HCT116 (cell line): ENCODE data around the gene KCNAB2. TPM values are rescaled to one million over a fixed set of nuclear protein-coding genes. Genes with fewer than 3 reads are reported as not detected.

Source experiments
- ATAC-seq: fragments of 200-7000 bp; cut with Tn5 transposase; 2 replicates; pipeline ENCODE4 v1.9.1; 2020; ENCODE audit warnings: mild to moderate bottlenecking, moderate library complexity
- BruUV-seq: library from RNA; stranded (reverse); fragments of 400-500 nt; replicated peaks from 2 replicates; lab custom pipeline; 2021; lab: Mats Ljungman, UMichigan
- CTCF ChIA-PET: fragments of 300-600 bp; sonication (Branson Sonifier 250); formaldehyde crosslinking; loops from one replicate; lab custom pipeline; 2021; ENCODE audit warnings: antibody characterized with exemption; lab: Charles Lee
- POLR2A ChIA-PET: fragments of 300-600, 350-600 bp; sonication (Branson Sonifier 250); formaldehyde crosslinking; loops from one replicate; lab custom pipeline; 2021; ENCODE audit warnings: antibody characterized with exemption; lab: Charles Lee
- RAD21 ChIA-PET, 2 experiments: fragments of 300-600 bp; sonication (Branson Sonifier 250); formaldehyde crosslinking; loops; one replicate each; lab custom pipeline; 2023; ENCODE audit warnings: low total read pairs in 2 of 2; ENCODE audit not compliant: uncharacterized antibody in 2 of 2, unreplicated experiment in 2 of 2, low non-redundant PET in 1 of 2; lab: Charles Lee
- DNase-seq: peaks from one replicate; pipeline ENCODE4 v3.0.0-alpha.2; 2010; ENCODE audit warnings: low read depth, low spot score
- H2AFZ ChIP-seq: fragments of 200-600 bp; shearing (Covaris generic), sonication (generic); 2 replicates; pipeline ENCODE4 v1.6.1; 2017; ENCODE audit warnings: low read depth, mixed run types, mixed read lengths, antibody characterized with exemption, low read length; ENCODE audit not compliant: poor library complexity, severe bottlenecking
- H3K27ac ChIP-seq: 2 replicates; pipeline ENCODE4 v1.5.1; 2012; ENCODE audit warnings: low read depth, low read length
- H3K27me3 ChIP-seq: fragments of 200-600 bp; sonication (generic); 2 replicates; pipeline ENCODE4 v1.6.1; 2016; ENCODE audit warnings: mixed run types, low read length, mixed read lengths; ENCODE audit not compliant: insufficient read depth
- H3K36me3 ChIP-seq, 2 experiments: fragments of 200-500 bp in 1 of 2; fragments of 200-600 bp in 1 of 2; sonication (Bioruptor generic) in 1 of 2; sonication (generic) in 1 of 2; 2 replicates each; pipeline versions ENCODE4 v1.5.1 to v1.6.1; 2014 to 2016; ENCODE audit warnings: low read length in 2 of 2, inconsistent platforms in 1 of 2, mixed read lengths in 1 of 2, mixed run types in 1 of 2; ENCODE audit not compliant: insufficient read depth in 2 of 2, control insufficient read depth in 1 of 2
- H3K4me1 ChIP-seq, 2 experiments: fragments of 200-600 bp in 1 of 2; sonication (generic) in 1 of 2; 2 replicates each; pipeline versions ENCODE4 v1.5.1 to v1.6.1; 2012 to 2017; ENCODE audit warnings: low read length in 2 of 2, inconsistent platforms in 1 of 2, mild to moderate bottlenecking in 1 of 2, mixed read lengths in 1 of 2, mixed run types in 1 of 2, moderate library complexity in 1 of 2; ENCODE audit not compliant: insufficient read depth in 2 of 2, control insufficient read depth in 1 of 2
- H3K4me2 ChIP-seq: fragments of 200-600 bp; sonication (generic); 2 replicates; pipeline ENCODE4 v1.6.1; 2017; ENCODE audit warnings: mixed run types, low read length, mixed read lengths
- H3K4me3 ChIP-seq, 2 experiments: fragments of 200-600 bp in 1 of 2; sonication (generic) in 1 of 2; replicated peaks in 1 of 2; 2 replicates each; pipeline ENCODE4 v1.5.1; 2011 to 2016; ENCODE audit warnings: low read length in 2 of 2, control low read depth in 1 of 2, low read depth in 1 of 2, mild to moderate bottlenecking in 1 of 2, mixed read lengths in 1 of 2, mixed run types in 1 of 2
- H3K79me2 ChIP-seq: fragments of 200-600 bp; sonication (generic); 2 replicates; pipeline ENCODE4 v1.6.1; 2017; ENCODE audit warnings: mild to moderate bottlenecking, mixed run types, low read length, moderate library complexity, mixed read lengths; ENCODE audit not compliant: insufficient read depth
- H3K9ac ChIP-seq: fragments of 200-600 bp; sonication (generic); 2 replicates; pipeline ENCODE4 v1.6.1; 2016; ENCODE audit warnings: low read length, mixed read lengths
- H3K9me2 ChIP-seq: fragments of 200-600 bp; sonication (generic), shearing (Covaris generic); 2 replicates; pipeline ENCODE4 v1.6.1; 2017; ENCODE audit warnings: mixed run types, mild to moderate bottlenecking, moderate library complexity; ENCODE audit not compliant: insufficient read depth
- H3K9me3 ChIP-seq, 2 experiments: fragments of 200-500 bp in 1 of 2; fragments of 200-600 bp in 1 of 2; sonication (Bioruptor generic) in 1 of 2; sonication (generic) in 1 of 2; 2 replicates each; pipeline ENCODE4 v1.6.1; 2014 to 2017; ENCODE audit warnings: low read length in 2 of 2, mixed read lengths in 2 of 2, inconsistent platforms in 1 of 2, low read depth in 1 of 2, mild to moderate bottlenecking in 1 of 2, mixed run types in 1 of 2, moderate library complexity in 1 of 2; ENCODE audit not compliant: control insufficient read depth in 1 of 2, insufficient read depth in 1 of 2
- H4K20me1 ChIP-seq: fragments of 200-600 bp; sonication (generic), shearing (Covaris generic); 2 replicates; pipeline ENCODE4 v1.6.1; 2017; ENCODE audit warnings: mixed run types, mild to moderate bottlenecking, moderate library complexity; ENCODE audit not compliant: insufficient read depth
- ATF3 ChIP-seq: IDR thresholded peaks from 2 replicates; pipeline ENCODE4 v1.6.1; 2012
- FOSL1 ChIP-seq: IDR thresholded peaks from 2 replicates; pipeline ENCODE4 v1.6.1; 2012; ENCODE audit warnings: low read depth
- JUND ChIP-seq: IDR thresholded peaks from 2 replicates; pipeline ENCODE4 v1.6.1; 2012
- POLR2A ChIP-seq: IDR thresholded peaks from 2 replicates; pipeline ENCODE4 v1.7.0; 2011; ENCODE audit warnings: borderline replicate concordance; ENCODE audit not compliant: insufficient read depth, insufficient read length; ENCODE audit errors: extremely low read depth
- RAD21 ChIP-seq: IDR thresholded peaks from 2 replicates; pipeline ENCODE4 v1.6.1; 2012; ENCODE audit warnings: low read depth, mild to moderate bottlenecking
- REST ChIP-seq: IDR thresholded peaks from 2 replicates; pipeline ENCODE4 v1.6.1; 2012; ENCODE audit warnings: low read depth
- SIN3A ChIP-seq: IDR thresholded peaks from 2 replicates; pipeline ENCODE4 v1.6.1; 2012; ENCODE audit warnings: low read depth
- YY1 ChIP-seq: IDR thresholded peaks from 2 replicates; pipeline ENCODE4 v1.6.1; 2011; ENCODE audit warnings: low read length, low read depth, moderate library complexity, mild to moderate bottlenecking; ENCODE audit not compliant: insufficient replicate concordance; ENCODE audit errors: extremely low read depth
- ZFX ChIP-seq: fragments of 450-650 bp; IDR thresholded peaks from 2 replicates; pipeline ENCODE4 v1.6.1; 2017
- intact Hi-C: fragments of 100-400 bp; cut with micrococcal nuclease; formaldehyde crosslinking; loops from 2 replicates; pipeline ENCODE4 v1.10.0; 2022
- total RNA-seq: library from RNA; stranded (reverse); gene quantifications from one replicate; pipeline ENCODE4 v1.2.1, GENCODE V29; 2021; ENCODE audit not compliant: unreplicated experiment

KCNAB2 gene
- total RNA-seq, 1 experiment from 2014 or later = 18.1 TPM

GRCh38 chr1:6033124-6033523 is 12.6 kb upstream of the KCNAB2 start:
- POLR2A ChIA-PET = no interaction called here
- DNase-seq = no peak

More at GRCh38 chr1:6033124-6033523, 12.6 kb upstream of the KCNAB2 start:
- no peaks in the 10 kb centered on the region for H3K9me3 ChIP-seq
- ChIA-PET RAD21 (no interaction called here), CTCF (interaction anchor here (0.7 to 1.0 kb wide), 2 partner anchors 52 to 604 kb away, joined by 3 read pairs; no protein-coding TSS in a partner anchor)
- H3K9me2 ChIP-seq = no peaks in the 10 kb centered on the region
- no peaks in the 10 kb centered on the region for H4K20me1 ChIP-seq
- intact Hi-C loops = no loop called here
- H3K27me3 ChIP-seq = no peaks in the 10 kb centered on the region
- H3K27ac ChIP-seq = no peak overlapping the region
- no peaks in the 10 kb centered on the region for H3K4me1 ChIP-seq
- no peak overlapping the region for H3K4me2 ChIP-seq
- no peak overlapping the region for H3K9ac ChIP-seq
- H3K4me3 ChIP-seq = no peak overlapping the region
- no peaks in the 10 kb centered on the region for H3K36me3 ChIP-seq
- BruUV-seq = no TSS peak
- no peak overlapping the region for H2AFZ ChIP-seq
- TF ChIP-seq ZFX (no peak), FOSL1 (no peak), YY1 (no peak), POLR2A (no peak), JUND (no peak), ATF3 (no peak), RAD21 (no peak), SIN3A (no peak), REST (no peak)
- no peak for ATAC-seq
- H3K79me2 ChIP-seq = no peaks in the 10 kb centered on the region
